ENCODE measurements around the gene GLI1.

GRCh38 chr12:57514720-57515407, 55.3 kb downstream of the GLI1 start:
- TF ChIP-seq AGO1 (IDR thresholded peaks at IDR 0.05; ENCODE audit: low read depth, low read length, poor library complexity, severe bottlenecking) = no peak
- no peak for TF ChIP-seq HOMEZ (CRISPR knock-in tag; IDR thresholded peaks at IDR 0.05; ENCODE audit: low read depth)
- TF ChIP-seq ELF3 (CRISPR knock-in tag; IDR thresholded peaks at IDR 0.05) = no peak
- TF ChIP-seq ZNF616 (CRISPR knock-in tag; IDR thresholded peaks at IDR 0.05; ENCODE audit: low read depth) = no peak
- no peak for TF ChIP-seq ZMYM2 (CRISPR knock-in tag; IDR thresholded peaks at IDR 0.05)
- no peak for TF ChIP-seq SIN3A (IDR thresholded peaks at IDR 0.05; ENCODE audit: borderline replicate concordance, low read depth, low read length)
- no peak for TF ChIP-seq ZBTB8A (CRISPR knock-in tag; IDR thresholded peaks at IDR 0.05; ENCODE audit: borderline replicate concordance, low read depth)
- no peak for TF ChIP-seq MYC (CRISPR knock-in tag; IDR thresholded peaks at IDR 0.05; ENCODE audit: borderline replicate concordance)

Measured in HepG2 (cell line).